NCI-H510A (cell line): ENCODE data around the gene ALOXE3.
"Not testable (repeated sequence)": the region's sequence is repeated elsewhere in the genome, so short reads cannot be mapped to it uniquely, and the experiment has no call there.

Experiments
- DNase-seq: peaks from one replicate; lab custom pipeline; 2025; lab: John Stamatoyannopoulos, UW

Gene ALOXE3

GRCh38 chr17:8121681-8122421, 3.5 kb upstream of the ALOXE3 start:
- peak; percentile 27 for DNase-seq

- no peak for DNase-seq
These were observed 3.0 kb upstream of the ALOXE3 start for GRCh38 chr17:8121407-8121680.

- peak; percentile 35 for DNase-seq
These were observed 2.4 kb upstream of the ALOXE3 start for GRCh38 chr17:8120520-8121406.

GRCh38 chr17:8119581-8120519, 1.5 kb upstream of the ALOXE3 start:
- DNase-seq, result peak; percentile 32

- DNase-seq, result peak; percentile 48
These were observed 661 bp upstream of the ALOXE3 start for GRCh38 chr17:8118769-8119580.

- DNase-seq, result no peak
These were observed 841 bp downstream of the ALOXE3 start for GRCh38 chr17:8117367-8117979.

- no peak for DNase-seq
These were observed 1.5 kb downstream of the ALOXE3 start for GRCh38 chr17:8116776-8117175.

- no peak for DNase-seq
These were observed 7.4 kb downstream of the ALOXE3 start for GRCh38 chr17:8110907-8111306.

GRCh38 chr17:8110456-8110804, 7.9 kb downstream of the ALOXE3 start:
- DNase-seq, result no peak

- DNase-seq, result no peak
These were observed 8.5 kb downstream of the ALOXE3 start for GRCh38 chr17:8109661-8110455.

- no peak for DNase-seq
These were observed 9.2 kb downstream of the ALOXE3 start for GRCh38 chr17:8108972-8109660.

GRCh38 chr17:8106980-8107379, 11.3 kb downstream of the ALOXE3 start:
- not testable (repeated sequence) for DNase-seq

GRCh38 chr17:8105957-8106398, 12.3 kb downstream of the ALOXE3 start:
- DNase-seq, result no peak

GRCh38 chr17:8104911-8105310, 13.4 kb downstream of the ALOXE3 start:
- DNase-seq, result no peak

- DNase-seq, result no peak
These were observed 14.8 kb downstream of the ALOXE3 start for GRCh38 chr17:8103549-8103948.

- no peak for DNase-seq
These were observed 16.6 kb downstream of the ALOXE3 start for GRCh38 chr17:8101721-8102120.

GRCh38 chr17:8100763-8101162, 17.6 kb downstream of the ALOXE3 start:
- no peak for DNase-seq

- no peak for DNase-seq
These were observed 18.2 kb downstream of the ALOXE3 start for GRCh38 chr17:8100111-8100510.

GRCh38 chr17:8096541-8096940, 21.8 kb downstream of the ALOXE3 start:
- no peak for DNase-seq

GRCh38 chr17:8095361-8095760, 23.0 kb downstream of the ALOXE3 start:
- DNase-seq, result no peak
